ENCODE data around the gene TRMT6. TPM values are rescaled to one million over a fixed set of nuclear protein-coding genes. Genes with fewer than 3 reads are reported as not detected.

Gene TRMT6
- total RNA-seq, 1 donor from 2014 or later: 9.7 TPM

DNA sequence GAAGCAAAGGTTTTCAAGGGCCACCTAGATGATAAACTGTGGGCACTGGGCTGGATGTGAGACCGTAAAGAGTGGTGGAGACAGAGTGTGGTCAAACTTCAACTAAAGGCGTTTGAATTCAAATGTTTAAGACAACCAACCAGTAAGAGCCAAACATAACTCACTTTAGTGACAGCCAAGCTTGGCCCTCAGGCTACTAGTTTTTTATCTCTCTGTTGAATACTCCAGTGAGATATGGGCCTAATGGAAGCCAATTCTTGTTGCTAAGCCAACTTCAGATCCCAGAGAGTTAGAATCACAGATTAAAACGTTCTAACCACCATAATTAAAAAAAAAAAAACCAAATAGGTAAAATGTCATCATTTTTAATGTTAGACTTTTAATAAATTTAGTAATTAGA lies 57.3 kb downstream of the TRMT6 start:
- TF ChIP-seq, protein P1, sequence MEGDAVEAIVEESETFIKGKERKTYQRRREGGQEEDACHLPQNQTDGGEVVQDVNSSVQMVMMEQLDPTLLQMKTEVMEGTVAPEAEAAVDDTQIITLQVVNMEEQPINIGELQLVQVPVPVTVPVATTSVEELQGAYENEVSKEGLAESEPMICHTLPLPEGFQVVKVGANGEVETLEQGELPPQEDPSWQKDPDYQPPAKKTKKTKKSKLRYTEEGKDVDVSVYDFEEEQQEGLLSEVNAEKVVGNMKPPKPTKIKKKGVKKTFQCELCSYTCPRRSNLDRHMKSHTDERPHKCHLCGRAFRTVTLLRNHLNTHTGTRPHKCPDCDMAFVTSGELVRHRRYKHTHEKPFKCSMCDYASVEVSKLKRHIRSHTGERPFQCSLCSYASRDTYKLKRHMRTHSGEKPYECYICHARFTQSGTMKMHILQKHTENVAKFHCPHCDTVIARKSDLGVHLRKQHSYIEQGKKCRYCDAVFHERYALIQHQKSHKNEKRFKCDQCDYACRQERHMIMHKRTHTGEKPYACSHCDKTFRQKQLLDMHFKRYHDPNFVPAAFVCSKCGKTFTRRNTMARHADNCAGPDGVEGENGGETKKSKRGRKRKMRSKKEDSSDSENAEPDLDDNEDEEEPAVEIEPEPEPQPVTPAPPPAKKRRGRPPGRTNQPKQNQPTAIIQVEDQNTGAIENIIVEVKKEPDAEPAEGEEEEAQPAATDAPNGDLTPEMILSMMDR (IDR thresholded peaks at IDR 0.05): no peak
- Mint-ChIP-seq H3K27ac (ENCODE audit: unreplicated experiment) (no peak overlapping the region), H3K4me3 (ENCODE audit: unreplicated experiment) (no peak overlapping the region), H3K4me1 (ENCODE audit: low read depth) (no peaks in the 10 kb centered on the region), H3K9me3 (ENCODE audit: low read depth) (no peaks in the 10 kb centered on the region), H3K36me3 (ENCODE audit: low read depth) (no peaks in the 10 kb centered on the region), H3K27me3 (ENCODE audit: low read depth) (peaks cover 36% of the 10 kb centered on the region)
- no peak for DNase-seq (ENCODE audit: low spot score)

DNA sequence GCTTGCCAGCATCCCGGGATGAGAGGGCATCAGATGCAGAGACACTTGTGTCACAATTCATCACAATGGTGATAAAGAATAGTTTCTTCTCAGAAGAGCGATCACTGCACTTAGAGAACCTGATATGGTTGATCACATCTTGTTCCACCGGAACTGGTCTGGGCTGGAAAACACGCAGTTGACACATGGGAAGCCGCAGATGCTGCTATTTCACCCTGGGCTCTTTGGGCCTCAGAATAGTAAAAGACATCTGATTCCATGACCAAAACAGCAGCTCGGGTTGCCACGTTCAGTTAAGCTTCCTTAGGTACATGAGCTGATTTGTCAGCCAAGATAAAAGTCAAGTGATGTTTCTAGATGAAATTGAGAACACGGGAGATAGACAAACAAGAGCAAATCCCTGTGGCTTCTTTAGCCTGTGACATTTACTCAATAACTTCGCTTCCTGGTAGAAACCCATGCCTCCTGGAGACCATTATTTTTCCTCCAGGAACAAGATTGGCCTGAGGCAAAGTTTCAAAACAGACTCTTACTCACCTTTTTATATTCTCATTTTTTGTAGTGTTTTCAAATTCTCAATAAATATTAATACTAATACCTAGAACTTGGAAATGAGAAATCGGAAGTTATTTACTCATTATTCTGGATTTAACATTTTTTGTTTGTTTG lies 59.4 kb downstream of the TRMT6 start:
- TF ChIP-seq, protein P1 (IDR thresholded peaks at IDR 0.05): no peak
- Mint-ChIP-seq H3K9me3 (ENCODE audit: low read depth) (no peaks in the 10 kb centered on the region), H3K36me3 (ENCODE audit: low read depth) (no peaks in the 10 kb centered on the region), H3K27me3 (ENCODE audit: low read depth) (peaks cover 24% of the 10 kb centered on the region), H3K27ac (ENCODE audit: unreplicated experiment) (no peak overlapping the region), H3K4me3 (ENCODE audit: unreplicated experiment) (no peak overlapping the region), H3K4me1 (ENCODE audit: low read depth) (no peaks in the 10 kb centered on the region)
- no peak for DNase-seq (ENCODE audit: low spot score)

DNA sequence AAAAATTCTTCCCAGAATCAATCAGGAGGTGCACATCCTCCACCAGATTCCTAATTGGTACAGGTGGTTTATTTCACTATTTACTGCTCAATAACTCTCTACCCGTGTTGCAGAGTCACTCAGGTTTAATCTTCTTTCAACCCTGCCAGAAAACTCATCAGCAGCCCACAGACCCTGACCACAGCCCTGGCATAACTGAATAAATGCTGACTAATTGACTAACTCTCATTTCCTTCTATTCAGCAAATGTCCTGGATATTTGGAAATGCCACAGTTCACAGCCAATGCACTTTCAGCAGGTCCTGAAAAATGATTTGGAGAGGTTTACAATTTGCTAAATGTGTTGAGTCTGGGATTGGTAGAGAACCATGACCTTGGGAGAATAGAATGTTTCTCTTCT lies 62.3 kb downstream of the TRMT6 start:
- H3K4me1 Mint-ChIP-seq (ENCODE audit: low read depth): no peaks in the 10 kb centered on the region
- H3K4me3 Mint-ChIP-seq (ENCODE audit: unreplicated experiment): no peak overlapping the region
- no peak for DNase-seq (ENCODE audit: low spot score)
- peaks cover 27% of the 10 kb centered on the region for H3K27me3 Mint-ChIP-seq (ENCODE audit: low read depth)
- H3K36me3 Mint-ChIP-seq (ENCODE audit: low read depth): no peaks in the 10 kb centered on the region
- no peaks in the 10 kb centered on the region for H3K9me3 Mint-ChIP-seq (ENCODE audit: low read depth)
- H3K27ac Mint-ChIP-seq (ENCODE audit: unreplicated experiment): no peak overlapping the region
- TF ChIP-seq, protein P1 (IDR thresholded peaks at IDR 0.05): no peak

DNA sequence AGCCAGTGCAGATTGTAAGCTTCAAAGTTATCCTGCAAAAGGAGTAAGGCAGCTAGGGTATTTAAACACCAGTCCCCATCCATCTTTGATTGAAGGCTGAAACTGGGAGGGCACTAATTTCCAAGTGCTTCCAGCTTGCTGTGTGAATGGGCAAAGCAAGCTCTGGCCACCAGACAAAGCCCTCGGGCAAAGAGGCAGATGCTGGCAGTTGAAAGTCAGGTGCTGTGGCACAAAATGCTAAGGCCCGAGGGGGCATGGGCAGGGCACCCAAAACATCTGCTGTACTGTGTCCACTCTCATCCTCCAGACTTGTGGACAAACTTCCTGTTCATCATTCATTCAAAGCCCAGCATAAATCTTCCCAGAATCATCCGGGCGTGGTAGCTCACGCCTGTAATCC lies 62.9 kb downstream of the TRMT6 start:
- TF ChIP-seq, protein P1 (IDR thresholded peaks at IDR 0.05): no peak
- Mint-ChIP-seq H3K4me3 (ENCODE audit: unreplicated experiment) (no peak overlapping the region), H3K27ac (ENCODE audit: unreplicated experiment) (no peak overlapping the region), H3K9me3 (ENCODE audit: low read depth) (no peaks in the 10 kb centered on the region), H3K36me3 (ENCODE audit: low read depth) (no peaks in the 10 kb centered on the region), H3K27me3 (ENCODE audit: low read depth) (peaks cover 29% of the 10 kb centered on the region), H3K4me1 (ENCODE audit: low read depth) (no peaks in the 10 kb centered on the region)
- DNase-seq (ENCODE audit: low spot score): no peak

Other genes starting within 250 kb of the TRMT6 start
- gene SHLD1, start 200.1 kb downstream of the TRMT6 start, total RNA-seq: 3.1 to 3.6 TPM (median 3.1 TPM) in 3 replicates
- not detected in 3 replicates for gene CHGB, start 39.0 kb downstream of the TRMT6 start, total RNA-seq
- 4.2 to 9.2 TPM (median 5.0 TPM) in 3 replicates for gene MCM8, start 119 bp upstream of the TRMT6 start, total RNA-seq
- 36.9 to 46.0 TPM (median 39.7 TPM) in 3 replicates for gene CRLS1, start 55.6 kb upstream of the TRMT6 start, total RNA-seq
- gene LRRN4, start 103.5 kb upstream of the TRMT6 start, total RNA-seq: not detected in 3 replicates
- gene FERMT1, start 172.5 kb upstream of the TRMT6 start, total RNA-seq: 0.51 to 2.1 TPM (median 0.52 TPM) in 3 replicates

All from chondrocyte (in vitro differentiated cells).